Stimulated activated CD8-positive, alpha-beta memory T cell treated with anti-CD3 and anti-CD28 coated beads, Interleukin-15, amount 100 ng/mL, for 1 hour (primary cell): Measurements from ENCODE around the gene WDR88.
"Not testable (repeated sequence)": the region's sequence is repeated elsewhere in the genome, so short reads cannot be mapped to it uniquely, and the experiment has no call there.

Experiments
- DNase-seq: peaks from one replicate; pipeline ENCODE4 v3.0.0-alpha.2; 2020; ENCODE audit warnings: low read depth

WDR88 gene

GRCh38 chr19:33198169-33198568 lies 66.3 kb downstream of the WDR88 start:
- no peak for DNase-seq

GRCh38 chr19:33199441-33200265 lies 67.7 kb downstream of the WDR88 start:
- DNase-seq = no peak

- DNase-seq = no peak
Observed at GRCh38 chr19:33201473-33201872, 69.6 kb downstream of the WDR88 start.

- no peak for DNase-seq
Observed at GRCh38 chr19:33201886-33202545, 70.1 kb downstream of the WDR88 start.

- DNase-seq = no peak
Observed at GRCh38 chr19:33202546-33203507, 70.9 kb downstream of the WDR88 start.

- no peak for DNase-seq
Observed at GRCh38 chr19:33203529-33203928, 71.6 kb downstream of the WDR88 start.

GRCh38 chr19:33204136-33204973 lies 72.4 kb downstream of the WDR88 start:
- no peak for DNase-seq

- no peak for DNase-seq
Observed at GRCh38 chr19:33205110-33205509, 73.2 kb downstream of the WDR88 start.

- no peak for DNase-seq
Observed at GRCh38 chr19:33205531-33206260, 73.8 kb downstream of the WDR88 start.

- DNase-seq = no peak
Observed at GRCh38 chr19:33206261-33207039, 74.5 kb downstream of the WDR88 start.

GRCh38 chr19:33207040-33207620 lies 75.2 kb downstream of the WDR88 start:
- DNase-seq = no peak

- DNase-seq = no peak
Observed at GRCh38 chr19:33207903-33208302, 76.0 kb downstream of the WDR88 start.

- no peak for DNase-seq
Observed at GRCh38 chr19:33208371-33208895, 76.5 kb downstream of the WDR88 start.

- DNase-seq = no peak
Observed at GRCh38 chr19:33208904-33209849, 77.3 kb downstream of the WDR88 start.

GRCh38 chr19:33209850-33210230 lies 77.9 kb downstream of the WDR88 start:
- DNase-seq = not testable (repeated sequence)

- DNase-seq = no peak
Observed at GRCh38 chr19:33210266-33210940, 78.5 kb downstream of the WDR88 start.

GRCh38 chr19:33211794-33212435 lies 80.0 kb downstream of the WDR88 start:
- no peak for DNase-seq
